Hair follicular keratinocyte (primary cell): Measurements from ENCODE around the gene GPD1. TPM values are rescaled to one million over a fixed set of nuclear protein-coding genes. Genes with fewer than 3 reads are reported as not detected.

Experiments
- total RNA-seq: library from RNA; depleted of rRNA; stranded (reverse); fragments of >200 nt; gene quantifications from 2 replicates; pipeline ENCODE4 v1.2.3, GENCODE V29; 2015

Gene GPD1
- 0.08 and 0.39 TPM in 2 replicates for total RNA-seq

GRCh38 chr12:50103767-50104321 is at the start of gene GPD1:
GPD1 (plus strand) TSS chr12:50104008; CDS start chr12:50104051, 43 bp downstream.

GRCh38 chr12:50057000-50057841 is 46.6 kb upstream of the GPD1 start, which contains the start of gene ASIC1:
ASIC1 (plus strand) TSS chr12:50057596; CDS start chr12:50058767, 1,171 bp downstream.

DNA sequence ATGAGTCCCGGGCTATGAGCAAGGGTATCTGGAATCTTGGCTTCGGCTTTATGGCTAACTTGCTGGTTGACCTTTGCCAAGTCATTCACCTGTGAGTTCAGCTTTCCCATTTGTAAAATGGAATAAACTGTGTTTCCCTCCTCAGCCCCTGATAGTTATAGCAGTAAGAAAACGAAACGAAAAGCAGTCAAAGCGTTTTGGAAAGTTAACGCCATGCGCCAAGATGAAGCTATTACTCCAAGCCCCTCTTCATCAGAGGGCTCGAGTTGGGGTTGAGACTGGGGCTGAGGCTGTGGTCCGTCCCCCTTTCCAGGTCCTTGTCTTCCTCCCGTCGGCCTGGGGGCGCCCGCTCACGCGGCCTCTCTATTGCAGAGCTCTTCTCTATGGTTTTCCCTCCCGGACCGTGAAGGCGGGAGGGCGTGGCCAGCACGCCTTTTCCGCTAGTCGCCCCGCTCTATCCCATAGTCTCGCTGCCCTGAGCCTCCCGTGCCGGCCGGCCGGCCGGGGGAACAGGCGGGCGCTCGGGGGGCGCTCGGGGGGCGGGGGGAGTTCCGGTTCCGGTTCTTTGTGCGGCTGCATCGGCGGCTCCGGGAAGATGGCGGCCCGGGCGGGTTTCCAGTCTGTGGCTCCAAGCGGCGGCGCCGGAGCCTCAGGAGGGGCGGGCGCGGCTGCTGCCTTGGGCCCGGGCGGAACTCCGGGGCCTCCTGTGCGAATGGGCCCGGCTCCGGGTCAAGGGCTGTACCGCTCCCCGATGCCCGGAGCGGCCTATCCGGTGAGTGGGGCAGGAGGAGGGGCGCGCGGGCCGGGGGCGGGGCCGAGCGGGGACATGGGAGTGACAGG is 18.8 kb upstream of the GPD1 start, which contains the start of gene SMARCD1:
TSS of gene SMARCD1 (plus strand) at position 568 of the 840 bp plus-strand sequence. CDS start at position 596, 28 bp downstream.

DNA sequence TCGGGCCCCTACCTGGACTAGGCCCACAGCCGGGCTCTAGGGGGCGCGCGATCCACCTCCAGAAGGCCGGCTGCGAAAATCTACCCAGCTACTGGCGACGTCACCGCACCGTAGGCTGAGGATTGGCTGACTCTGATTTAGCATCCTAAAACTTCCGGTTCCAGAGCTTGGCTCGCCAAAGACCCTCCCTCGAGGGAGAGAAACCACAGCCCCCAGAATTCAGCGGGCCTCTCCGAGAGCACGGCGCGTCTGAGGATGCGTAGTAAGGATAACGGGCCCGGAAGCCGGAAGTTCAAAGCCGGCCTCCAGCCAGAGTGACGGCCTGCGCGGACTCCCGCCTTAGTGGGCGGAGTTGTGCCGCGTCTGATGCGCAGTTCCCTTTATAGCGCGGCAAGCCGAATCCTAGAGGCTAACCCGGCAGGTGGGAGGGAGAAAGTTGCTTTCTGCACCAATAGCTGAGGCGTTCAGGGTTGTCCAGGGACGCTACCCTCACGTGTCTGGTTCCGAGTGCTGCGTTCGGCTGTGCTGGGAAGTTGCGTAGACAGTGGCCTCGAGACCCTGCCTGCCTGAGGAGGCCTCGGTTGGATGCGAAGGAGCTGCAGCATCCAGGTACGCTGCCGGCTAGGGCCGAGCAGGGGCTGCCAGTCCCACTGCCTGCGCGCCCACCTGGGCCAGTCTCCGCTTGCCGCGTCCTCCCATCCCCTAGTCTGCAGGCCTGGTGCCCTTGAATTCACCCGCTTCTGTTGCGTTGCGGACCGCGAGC is 8.1 kb downstream of the GPD1 start, which contains the start of gene COX14:
TSS of gene COX14 (plus strand) at position 544 of the 763 bp plus-strand sequence. CDS start 7,808 bp downstream, outside the sequence.

Other genes with a start within 250 kb of the GPD1 start
- gene FAIM2, start 200.1 kb upstream of the GPD1 start, total RNA-seq: not detected in 2 replicates
- not detected in 2 replicates for gene AQP2, start 153.3 kb upstream of the GPD1 start, total RNA-seq
- gene AQP5, start 142.1 kb upstream of the GPD1 start, total RNA-seq: not detected in 2 replicates
- 0.47 TPM in 1 of 2 replicates, not detected in the other for gene AQP6, start 131.1 kb upstream of the GPD1 start, total RNA-seq
- gene RACGAP1, start 78.5 kb upstream of the GPD1 start, total RNA-seq: 31.0 and 79.8 TPM in 2 replicates
- gene ASIC1, start 46.4 kb upstream of the GPD1 start, total RNA-seq: 3.5 and 8.4 TPM in 2 replicates
- gene SMARCD1, start 18.7 kb upstream of the GPD1 start, total RNA-seq: 68.8 and 97.3 TPM in 2 replicates
- gene COX14, start 8.2 kb downstream of the GPD1 start, total RNA-seq: 54.0 and 65.0 TPM in 2 replicates
- gene CERS5, start 63.4 kb downstream of the GPD1 start, total RNA-seq: 26.2 and 32.7 TPM in 2 replicates
- gene LIMA1, start 179.5 kb downstream of the GPD1 start, total RNA-seq: 253 and 363 TPM in 2 replicates